GM12892 (cell line): Measurements from ENCODE around the gene HIRIP3.

ENCODE experiments used
- POLR2A ChIP-seq: IDR thresholded peaks from 2 replicates; pipeline ENCODE4 v1.6.1; 2011; ENCODE audit warnings: low read depth, low read length, control low read depth
- TAF1 ChIP-seq: IDR thresholded peaks from 2 replicates; pipeline ENCODE4 v1.6.1; 2011; ENCODE audit warnings: low read depth, mild to moderate bottlenecking, control low read depth, low read length, borderline replicate concordance

GRCh38 chr16:29958756-29959155, 36.7 kb downstream of the HIRIP3 start:
- TF ChIP-seq POLR2A, result no peak
- no peak for TF ChIP-seq TAF1
